Osteocyte (in vitro differentiated cells): Measurements from ENCODE around the gene UST. TPM values are rescaled to one million over a fixed set of nuclear protein-coding genes. Genes with fewer than 3 reads are reported as not detected.
A peak's percentile ranks its signal among the peaks of the same experiment; 100 is the strongest.

Source experiments
- DNase-seq: peaks from one replicate; pipeline ENCODE4 v3.0.0; 2021; ENCODE audit warnings: mixed read lengths; ENCODE audit not compliant: unreplicated experiment; ENCODE audit errors: extremely low spot score
- H3K27ac Mint-ChIP-seq: one replicate; pipeline ENCODE4 v1.8.0; 2021; ENCODE audit warnings: mild to moderate bottlenecking, mixed read lengths; ENCODE audit not compliant: unreplicated experiment
- H3K27me3 Mint-ChIP-seq: one replicate; pipeline ENCODE4 v1.8.0; 2021; ENCODE audit warnings: mixed read lengths; ENCODE audit not compliant: unreplicated experiment
- H3K36me3 Mint-ChIP-seq: one replicate; pipeline ENCODE4 v1.8.0; 2021; ENCODE audit warnings: mixed read lengths; ENCODE audit not compliant: unreplicated experiment
- H3K4me1 Mint-ChIP-seq: one replicate; pipeline ENCODE4 v1.8.0; 2021; ENCODE audit warnings: mixed read lengths; ENCODE audit not compliant: unreplicated experiment
- H3K4me3 Mint-ChIP-seq: one replicate; pipeline ENCODE4 v1.8.0; 2021; ENCODE audit warnings: mild to moderate bottlenecking, moderate library complexity, mixed read lengths; ENCODE audit not compliant: unreplicated experiment
- H3K9me3 Mint-ChIP-seq: one replicate; pipeline ENCODE4 v1.8.0; 2021; ENCODE audit warnings: mixed read lengths; ENCODE audit not compliant: unreplicated experiment
- CTCF ChIP-seq: fragments of 200-600 bp; sonication (generic); IDR thresholded peaks from 2 replicates; pipeline ENCODE4 v1.5.0; 2021; ENCODE audit warnings: antibody characterized with exemption, mild to moderate bottlenecking, moderate library complexity
- total RNA-seq: library from RNA; stranded (reverse); gene quantifications from 2 replicates; pipeline ENCODE4 v1.2.1, GENCODE V29; 2021

UST gene
- total RNA-seq, 1 donor from 2014 or later = 15.7 TPM

- H3K36me3 Mint-ChIP-seq = peaks cover 6% of the 10 kb centered on the region
- H3K9me3 Mint-ChIP-seq = peaks cover 5% of the 10 kb centered on the region
- no peak for DNase-seq
- peaks cover 74% of the 10 kb centered on the region for H3K4me1 Mint-ChIP-seq
- no peak overlapping the region for H3K27ac Mint-ChIP-seq
- no peak overlapping the region for H3K4me3 Mint-ChIP-seq
- H3K27me3 Mint-ChIP-seq = no peaks in the 10 kb centered on the region
- TF ChIP-seq CTCF = no peak
Measured at GRCh38 chr6:149064001-149064659, 317.3 kb downstream of the UST start.

GRCh38 chr6:149064660-149065015 lies 317.8 kb downstream of the UST start:
- H3K4me1 Mint-ChIP-seq = peaks cover 69% of the 10 kb centered on the region
- H3K4me3 Mint-ChIP-seq = no peak overlapping the region

GRCh38 chr6:149065121-149065520 lies 318.3 kb downstream of the UST start:
- H3K36me3 Mint-ChIP-seq = peaks cover 6% of the 10 kb centered on the region
- DNase-seq = no peak
- no peak overlapping the region for H3K27ac Mint-ChIP-seq
- no peak overlapping the region for H3K4me3 Mint-ChIP-seq
- peaks cover 5% of the 10 kb centered on the region for H3K9me3 Mint-ChIP-seq
- H3K27me3 Mint-ChIP-seq = no peaks in the 10 kb centered on the region
- peaks cover 64% of the 10 kb centered on the region for H3K4me1 Mint-ChIP-seq
- no peak for TF ChIP-seq CTCF

More at GRCh38 chr6:149064660-149065015, 317.8 kb downstream of the UST start:
- Mint-ChIP-seq H3K9me3 (peaks cover 5% of the 10 kb centered on the region), H3K27ac (no peak overlapping the region), H3K36me3 (peaks cover 6% of the 10 kb centered on the region), H3K27me3 (no peaks in the 10 kb centered on the region)
- DNase-seq = no peak
- no peak for TF ChIP-seq CTCF

- H3K27me3 Mint-ChIP-seq = no peaks in the 10 kb centered on the region
- peaks cover 56% of the 10 kb centered on the region for H3K4me1 Mint-ChIP-seq
- peaks cover 5% of the 10 kb centered on the region for H3K9me3 Mint-ChIP-seq
- no peak for DNase-seq
- peak overlapping the region; percentile 35 for H3K27ac Mint-ChIP-seq
- peaks cover 6% of the 10 kb centered on the region for H3K36me3 Mint-ChIP-seq
- TF ChIP-seq CTCF = no peak
- no peak overlapping the region for H3K4me3 Mint-ChIP-seq
Measured at GRCh38 chr6:149065658-149066556, 319.1 kb downstream of the UST start.

GRCh38 chr6:149071997-149072396 lies 325.2 kb downstream of the UST start:
- no peak for TF ChIP-seq CTCF
- Mint-ChIP-seq H3K27ac (no peak overlapping the region), H3K36me3 (peaks cover 5% of the 10 kb centered on the region), H3K9me3 (peaks cover 5% of the 10 kb centered on the region), H3K4me3 (no peak overlapping the region), H3K4me1 (peaks cover 19% of the 10 kb centered on the region), H3K27me3 (no peaks in the 10 kb centered on the region)
- no peak for DNase-seq
